HFF-Myc (cell line): ENCODE measurements around the gene ADAMTS16.
A peak's percentile ranks its signal among the peaks of the same experiment; 100 is the strongest.

Experiments
- DNase-seq: peaks from one replicate; pipeline ENCODE4 v3.0.0-alpha.2; 2011; ENCODE audit warnings: low read depth; ENCODE audit errors: extremely low read depth
- H3K4me3 ChIP-seq: replicated peaks from 2 replicates; pipeline ENCODE4 v1.5.1; 2011; ENCODE audit warnings: low read depth, mild to moderate bottlenecking, control low read depth, low read length
- TF ChIP-seq, protein P1 (sequence below): IDR thresholded peaks from 2 replicates; pipeline ENCODE4 v1.5.1; 2012; ENCODE audit warnings: mild to moderate bottlenecking, low read depth, low read length, control low read depth; ENCODE audit errors: missing control alignments

ADAMTS16 gene

DNA sequence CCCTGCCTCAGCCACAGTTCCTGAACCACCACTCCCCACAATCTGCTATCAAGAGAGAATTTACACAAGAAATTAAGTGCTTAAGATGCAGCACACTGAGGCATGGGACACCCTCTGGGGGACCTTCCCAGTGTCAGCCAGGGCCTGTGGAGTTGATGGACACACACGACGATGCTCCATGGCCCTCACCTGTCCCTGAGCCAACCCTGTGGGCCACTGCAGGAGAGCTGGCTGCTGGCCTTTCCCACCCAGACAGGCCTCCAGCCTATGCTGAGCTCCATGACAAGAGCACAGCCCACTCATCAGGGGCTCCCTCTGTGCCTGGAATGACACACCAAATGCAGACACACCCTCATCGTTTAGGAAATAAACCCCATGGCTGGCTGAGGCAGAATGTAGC, 124.6 kb downstream of the ADAMTS16 start:
- no peak for DNase-seq
- H3K4me3 ChIP-seq, result no peak overlapping the region
- TF ChIP-seq, protein P1, sequence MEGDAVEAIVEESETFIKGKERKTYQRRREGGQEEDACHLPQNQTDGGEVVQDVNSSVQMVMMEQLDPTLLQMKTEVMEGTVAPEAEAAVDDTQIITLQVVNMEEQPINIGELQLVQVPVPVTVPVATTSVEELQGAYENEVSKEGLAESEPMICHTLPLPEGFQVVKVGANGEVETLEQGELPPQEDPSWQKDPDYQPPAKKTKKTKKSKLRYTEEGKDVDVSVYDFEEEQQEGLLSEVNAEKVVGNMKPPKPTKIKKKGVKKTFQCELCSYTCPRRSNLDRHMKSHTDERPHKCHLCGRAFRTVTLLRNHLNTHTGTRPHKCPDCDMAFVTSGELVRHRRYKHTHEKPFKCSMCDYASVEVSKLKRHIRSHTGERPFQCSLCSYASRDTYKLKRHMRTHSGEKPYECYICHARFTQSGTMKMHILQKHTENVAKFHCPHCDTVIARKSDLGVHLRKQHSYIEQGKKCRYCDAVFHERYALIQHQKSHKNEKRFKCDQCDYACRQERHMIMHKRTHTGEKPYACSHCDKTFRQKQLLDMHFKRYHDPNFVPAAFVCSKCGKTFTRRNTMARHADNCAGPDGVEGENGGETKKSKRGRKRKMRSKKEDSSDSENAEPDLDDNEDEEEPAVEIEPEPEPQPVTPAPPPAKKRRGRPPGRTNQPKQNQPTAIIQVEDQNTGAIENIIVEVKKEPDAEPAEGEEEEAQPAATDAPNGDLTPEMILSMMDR, result no peak

DNA sequence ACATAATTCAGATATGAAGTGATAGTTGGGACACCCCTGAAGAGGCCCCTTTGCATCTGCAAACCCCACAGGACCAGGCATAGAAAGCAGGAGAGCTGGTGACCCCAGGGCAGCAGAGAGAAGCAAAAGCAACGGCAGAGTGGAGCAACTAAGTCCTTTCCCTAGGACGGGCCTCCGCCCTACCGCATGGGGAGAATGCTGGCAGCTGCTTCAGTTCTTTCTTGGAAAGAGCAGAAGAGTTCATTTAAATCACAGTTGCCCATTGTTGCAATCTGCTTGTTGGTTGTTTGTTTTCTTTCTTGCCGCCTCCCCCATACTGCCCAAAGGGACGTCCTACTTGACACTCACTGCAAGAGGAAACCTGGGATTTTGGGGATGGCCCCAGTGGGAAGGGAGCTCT, 126.2 kb downstream of the ADAMTS16 start:
- no peak overlapping the region for H3K4me3 ChIP-seq
- TF ChIP-seq, protein P1, result no peak
- no peak for DNase-seq

DNA sequence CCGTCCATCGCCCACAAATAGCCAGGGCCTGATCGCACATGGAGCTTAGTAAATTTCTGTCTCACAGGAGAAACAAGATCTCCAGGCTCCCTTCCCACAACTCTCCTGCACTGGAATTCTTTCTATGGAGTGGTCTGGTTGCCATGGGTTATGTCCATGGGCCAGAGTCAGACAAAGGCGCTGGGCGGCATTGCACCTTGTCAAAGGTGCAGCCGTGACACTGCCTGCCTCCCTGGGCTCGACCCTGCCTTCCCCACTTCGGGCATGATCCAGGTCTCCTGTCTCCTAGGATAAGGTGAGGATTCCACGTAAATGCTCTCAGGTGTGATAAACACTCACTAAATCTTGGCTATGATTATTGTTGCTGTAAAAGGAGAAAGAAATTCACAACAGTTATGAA, 130.0 kb downstream of the ADAMTS16 start:
- H3K4me3 ChIP-seq, result no peak overlapping the region
- no peak for DNase-seq
- TF ChIP-seq, protein P1, result no peak

DNA sequence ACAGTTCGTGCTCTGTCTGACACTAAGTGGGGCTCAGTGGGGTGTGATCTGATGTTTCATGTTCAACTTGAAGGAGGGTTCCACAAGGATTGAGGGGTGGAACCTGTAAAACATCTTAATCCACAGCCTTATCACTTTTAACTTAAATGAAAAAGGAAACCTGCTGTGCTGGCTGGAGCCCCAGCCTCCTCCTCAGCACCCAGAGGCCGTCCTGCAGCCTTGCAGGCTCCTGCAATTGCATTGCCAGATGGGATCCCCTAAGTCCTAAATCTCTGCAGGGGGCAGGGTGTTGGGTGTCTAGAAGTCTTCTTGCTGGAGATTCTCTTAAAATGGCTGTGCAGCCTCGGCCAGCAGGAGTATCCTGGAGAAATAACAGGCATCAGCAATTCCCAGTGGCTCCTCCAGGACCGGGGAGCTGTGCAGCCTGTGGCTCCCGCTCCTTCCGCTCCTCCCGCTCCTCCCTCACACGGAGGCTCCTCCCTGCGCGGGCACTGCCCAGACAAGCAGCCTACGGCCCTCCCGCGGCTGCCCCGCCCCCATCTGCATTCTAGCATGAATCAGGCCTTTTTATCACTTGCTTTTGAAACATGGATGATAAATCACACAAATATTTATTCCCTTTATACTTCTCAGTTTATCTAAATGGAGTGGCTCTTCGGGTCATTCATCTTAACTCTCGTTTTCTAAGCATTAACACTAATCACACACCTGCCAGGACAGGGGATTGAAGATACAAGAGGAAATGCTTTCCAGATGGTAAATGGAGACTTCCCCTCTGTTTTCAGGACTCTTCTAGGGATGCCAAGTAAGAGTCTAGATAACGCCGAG, 131.0 kb downstream of the ADAMTS16 start:
- TF ChIP-seq, protein P1, result no peak
- DNase-seq, result peak; percentile 54
- H3K4me3 ChIP-seq, result no peak overlapping the region

DNA sequence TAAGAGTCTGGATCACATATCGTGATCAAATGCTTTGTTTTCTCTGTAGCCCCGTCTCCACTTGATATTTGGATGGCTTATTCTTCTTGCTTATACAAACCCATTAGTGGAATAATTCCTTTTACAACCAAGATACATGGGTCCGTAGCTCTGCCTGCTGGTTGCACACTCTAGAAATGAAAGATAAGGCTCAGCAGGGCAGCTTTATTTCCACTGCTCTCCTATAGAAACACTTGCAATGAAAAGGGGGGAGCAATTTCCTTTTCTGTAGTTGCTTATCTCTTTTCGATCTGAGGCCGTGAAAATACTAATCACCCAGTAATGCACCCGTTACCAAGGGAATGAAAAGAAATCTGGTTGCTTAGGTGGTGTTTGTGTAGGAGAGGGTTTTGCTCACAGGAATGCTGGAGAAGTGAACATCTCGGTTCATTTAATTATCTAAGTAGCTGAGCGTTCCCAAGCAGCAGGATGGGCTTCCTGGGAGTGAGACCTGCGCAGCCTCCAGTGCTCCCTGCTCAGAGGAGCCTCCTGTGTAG, 131.7 kb downstream of the ADAMTS16 start:
- no peak overlapping the region for H3K4me3 ChIP-seq
- no peak for DNase-seq
- TF ChIP-seq, protein P1, result no peak

DNA sequence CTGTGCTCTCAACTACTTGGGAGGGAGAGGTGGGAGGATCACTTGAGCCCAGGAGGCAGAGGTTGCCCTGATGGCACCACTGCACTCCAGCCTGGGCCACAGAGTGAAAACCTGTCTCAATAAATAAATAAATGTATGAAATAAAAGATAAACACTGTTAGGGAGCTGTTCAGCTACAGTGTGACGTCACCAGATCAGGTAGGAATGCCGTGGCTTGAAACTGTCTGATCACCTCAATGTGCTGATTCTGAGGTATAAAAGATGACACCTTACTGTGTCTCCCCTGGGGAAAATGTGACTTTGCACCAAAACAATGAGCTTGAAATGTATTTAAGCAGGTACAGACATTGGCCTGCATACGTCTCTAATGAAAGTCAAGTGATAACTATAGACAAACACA, 133.3 kb downstream of the ADAMTS16 start:
- DNase-seq, result no peak
- TF ChIP-seq, protein P1, result no peak
- H3K4me3 ChIP-seq, result no peak overlapping the region
